ENCODE data around the gene JAG1.

JAG1 gene

DNA sequence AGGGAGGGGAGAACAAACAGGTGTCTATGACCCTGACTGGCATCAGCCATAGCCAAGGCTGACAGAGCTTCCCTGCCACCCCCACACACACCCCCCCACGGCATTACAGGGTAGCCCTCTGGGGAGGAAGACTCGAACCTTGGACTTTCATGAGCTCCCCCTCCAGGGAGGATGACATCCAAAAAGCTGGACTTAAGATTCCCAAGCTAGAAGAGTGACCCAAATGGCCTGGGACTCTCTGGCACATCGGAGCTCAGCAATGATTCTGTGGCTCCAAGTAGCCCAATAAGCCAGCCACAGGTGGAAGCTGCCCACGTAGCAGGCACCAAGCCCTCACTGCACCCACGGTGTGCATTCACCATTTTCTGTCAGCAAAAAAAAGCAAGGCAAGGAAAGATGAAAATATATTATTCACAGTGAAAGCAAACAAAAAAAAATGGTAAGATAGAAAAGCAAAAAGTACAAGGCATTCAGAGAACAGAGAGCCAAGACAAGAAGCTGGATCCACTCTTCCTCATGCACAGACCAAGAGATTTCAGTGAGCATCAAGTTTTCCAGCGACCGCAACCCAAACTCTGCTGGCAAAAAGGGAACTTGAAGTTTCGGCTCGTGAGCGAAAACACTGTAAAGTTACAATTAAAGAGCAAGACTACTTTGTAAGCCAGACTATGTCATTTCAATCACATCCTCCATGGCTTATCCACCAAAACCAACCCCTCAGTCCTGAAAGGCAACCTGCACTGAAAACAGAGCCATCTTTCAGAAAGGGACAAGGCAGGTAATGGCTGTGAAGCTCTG lies 10.9 kb downstream of the JAG1 start:
- no peak for TF ChIP-seq CTCF (IDR thresholded peaks at IDR 0.05; ENCODE audit: low read depth, low read length)
- H3K4me3 ChIP-seq (ENCODE audit: low read depth, low read length) = no peak overlapping the region

DNA sequence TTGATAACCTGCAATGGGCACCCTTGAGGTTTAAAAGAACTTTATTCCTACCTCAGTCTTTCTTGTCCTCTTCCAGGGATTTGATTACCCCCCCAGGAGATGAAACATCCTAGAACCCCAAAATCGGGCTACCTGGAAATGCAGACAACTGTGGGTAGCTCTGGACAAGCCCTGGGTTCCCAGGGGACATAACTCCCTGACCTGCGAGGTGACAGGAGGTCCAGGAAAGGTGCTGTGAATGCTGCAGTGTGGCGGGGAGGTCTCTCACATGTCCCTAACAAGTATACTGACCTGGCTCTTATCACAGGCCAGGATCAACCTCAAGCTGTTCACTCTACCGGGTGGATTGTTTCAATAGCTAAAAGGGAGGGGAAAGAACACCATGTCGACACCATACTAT lies 11.6 kb downstream of the JAG1 start:
- no peak overlapping the region for H3K4me3 ChIP-seq (ENCODE audit: low read depth, low read length)
- no peak for TF ChIP-seq CTCF (IDR thresholded peaks at IDR 0.05; ENCODE audit: low read depth, low read length)

- TF ChIP-seq CTCF (IDR thresholded peaks at IDR 0.05; ENCODE audit: low read depth, low read length) = no peak
- H3K4me3 ChIP-seq (ENCODE audit: low read depth, low read length) = no peak overlapping the region
These were observed 12.5 kb downstream of the JAG1 start for GRCh38 chr20:10661261-10661660.

DNA sequence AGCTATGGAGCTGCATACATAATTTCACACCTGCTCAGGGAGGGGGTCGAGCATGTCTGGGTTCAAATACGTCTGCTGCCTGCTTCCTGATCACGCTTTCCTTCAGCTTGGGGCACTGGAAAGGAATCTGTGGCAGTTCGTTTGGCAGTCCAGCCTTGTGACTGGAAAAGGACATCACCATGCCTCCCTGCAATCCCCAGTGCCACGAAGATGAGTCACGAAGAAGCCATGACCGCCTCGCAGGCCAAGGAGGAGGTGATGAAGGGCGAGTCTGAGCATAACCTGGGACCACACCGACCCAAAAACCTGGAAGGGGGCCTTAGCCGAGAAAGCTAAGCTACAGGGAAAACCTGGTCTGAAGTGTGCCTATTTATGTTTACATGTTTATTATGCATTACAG lies 13.1 kb downstream of the JAG1 start:
- no peak for TF ChIP-seq CTCF (IDR thresholded peaks at IDR 0.05; ENCODE audit: low read depth, low read length)
- H3K4me3 ChIP-seq (ENCODE audit: low read depth, low read length) = no peak overlapping the region

DNA sequence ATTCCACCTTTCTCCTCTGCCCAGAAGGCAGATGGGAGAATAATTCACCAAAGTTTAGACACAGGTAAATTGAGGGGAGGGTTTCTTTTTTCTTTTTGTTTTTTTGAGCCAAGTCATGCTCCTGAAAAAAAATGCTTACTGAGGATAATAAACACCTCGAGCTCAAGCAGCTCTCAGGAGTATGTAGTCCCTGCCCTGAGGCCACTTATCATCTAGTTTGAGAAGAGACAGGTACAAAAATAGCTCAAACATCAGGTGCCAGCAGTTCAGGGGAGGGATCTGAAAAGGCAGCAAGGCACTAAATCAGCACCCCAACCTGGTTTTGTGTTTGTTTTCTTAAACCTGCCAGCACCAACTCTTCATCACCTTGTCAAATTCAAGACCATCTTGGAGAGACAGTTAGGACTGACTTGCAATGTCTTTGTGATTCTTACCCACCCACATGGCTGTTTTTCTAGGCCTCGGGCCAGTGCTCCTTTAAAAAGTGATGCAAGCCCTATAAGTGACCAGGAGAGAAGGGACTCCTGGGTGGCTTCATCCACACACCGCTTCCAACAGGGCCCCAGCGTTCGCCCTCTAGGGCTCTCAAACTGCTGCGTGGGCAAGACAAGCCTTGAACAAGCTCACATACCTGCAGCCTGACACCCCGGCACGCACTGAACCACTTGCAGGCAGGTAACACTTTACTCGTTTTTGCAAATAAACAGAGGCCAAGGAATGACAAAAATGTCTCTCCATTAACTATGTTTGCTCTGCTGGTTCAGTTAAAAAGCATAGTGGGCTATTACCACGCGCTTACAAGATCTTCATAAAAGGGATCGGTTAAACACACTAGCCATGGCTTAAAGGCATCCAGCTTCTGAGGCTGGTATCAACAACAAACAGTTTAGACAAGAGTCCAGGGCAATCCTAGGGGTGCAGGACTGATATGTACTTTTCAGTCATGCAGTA lies 13.9 kb downstream of the JAG1 start:
- TF ChIP-seq CTCF (IDR thresholded peaks at IDR 0.05; ENCODE audit: low read depth, low read length) = no peak
- no peak overlapping the region for H3K4me3 ChIP-seq (ENCODE audit: low read depth, low read length)

- TF ChIP-seq CTCF (IDR thresholded peaks at IDR 0.05; ENCODE audit: low read depth, low read length) = no peak
These were observed 14.7 kb downstream of the JAG1 start for GRCh38 chr20:10658876-10659632.

More at GRCh38 chr20:10658876-10659632, 14.7 kb downstream of the JAG1 start:
- no peak overlapping the region for H3K4me3 ChIP-seq (ENCODE audit: low read depth, low read length)
